GM12878 (cell line): ENCODE measurements around the gene PSMC3IP. TPM values are rescaled to one million over a fixed set of nuclear protein-coding genes. Genes with fewer than 3 reads are reported as not detected.

ENCODE experiments used
- ATAC-seq: fragments of 200-7000 bp; cut with Tn5 transposase; 3 replicates; pipeline ENCODE4 v1.9.1; 2020; ENCODE audit warnings: mild to moderate bottlenecking, moderate library complexity
- BruUV-seq: library from RNA; stranded (reverse); fragments of 400-500 nt; replicated peaks from 2 replicates; lab custom pipeline; 2021; lab: Mats Ljungman, UMichigan
- CTCF ChIA-PET: fragments of 300-600 bp; sonication (Branson Sonifier 250); formaldehyde crosslinking; extraction: SDS; loops from one replicate; lab custom pipeline; 2021; ENCODE audit warnings: inconsistent platforms; lab: Yijun Ruan, JAX
- POLR2A ChIA-PET: fragments of 350-600 bp; formaldehyde crosslinking; extraction: SDS; loops from one replicate; lab custom pipeline; 2021; ENCODE audit warnings: inconsistent platforms; lab: Charles Lee
- RAD21 ChIA-PET: fragments of 300-600 bp; sonication (Branson Sonifier 250); formaldehyde crosslinking; loops from one replicate; lab custom pipeline; 2023; ENCODE audit warnings: antibody characterized with exemption; ENCODE audit not compliant: unreplicated experiment; lab: Charles Lee
- SMC1A ChIA-PET: fragments of 300-600 bp; sonication (Branson Sonifier 250); formaldehyde crosslinking; loops from one replicate; lab custom pipeline; 2023; ENCODE audit not compliant: unreplicated experiment, uncharacterized antibody; lab: Charles Lee
- DNase-seq: peaks from one replicate; pipeline ENCODE4 v3.0.0-alpha.2; 2011; ENCODE audit warnings: low read depth, low spot score
- FAIRE-seq: peaks from 3 replicates; lab custom pipeline; 2011; peaks lifted over from hg19 to GRCh38; lab: Jason Lieb, UNC
- H2AFZ ChIP-seq: 2 replicates; pipeline ENCODE4 v1.6.0; 2011; ENCODE audit warnings: low read depth, low read length, control low read depth; ENCODE audit not compliant: control insufficient read depth
- H3K27ac ChIP-seq: 2 replicates; pipeline ENCODE4 v1.5.1; 2011; ENCODE audit warnings: control low read depth; ENCODE audit not compliant: control insufficient read depth, insufficient read depth
- H3K27me3 ChIP-seq, 2 experiments: replicated peaks in 1 of 2; 2 replicates each; pipeline versions ENCODE4 v1.6.0 to v1.6.1; 2011; ENCODE audit warnings: low read length in 1 of 2; ENCODE audit not compliant: control insufficient read depth in 2 of 2, insufficient read depth in 2 of 2
- H3K36me3 ChIP-seq, 2 experiments: 2 replicates each; pipeline ENCODE4 v1.5.1; 2011; ENCODE audit warnings: low read length in 1 of 2; ENCODE audit not compliant: control insufficient read depth in 2 of 2, insufficient read depth in 2 of 2
- H3K4me1 ChIP-seq: 2 replicates; pipeline ENCODE4 v1.6.1; 2011; ENCODE audit warnings: mild to moderate bottlenecking, low read length, moderate library complexity, mixed read lengths; ENCODE audit not compliant: control insufficient read depth, insufficient read depth
- H3K4me2 ChIP-seq: 2 replicates; pipeline ENCODE4 v1.6.0; 2011; ENCODE audit warnings: control low read depth; ENCODE audit not compliant: control insufficient read depth, insufficient read depth
- H3K4me3 ChIP-seq: fragments of 200-600 bp; sonication (generic); 2 replicates; pipeline ENCODE4 v1.5.1; 2016
- H3K79me2 ChIP-seq: 2 replicates; pipeline ENCODE4 v1.6.0; 2011; ENCODE audit warnings: low read length; ENCODE audit not compliant: control insufficient read depth, insufficient read depth
- H3K9ac ChIP-seq: 2 replicates; pipeline ENCODE4 v1.8.0; 2011; ENCODE audit warnings: low read length, control low read depth, mixed read lengths; ENCODE audit not compliant: control insufficient read depth, insufficient read depth
- H3K9me3 ChIP-seq: replicated peaks from 3 replicates; pipeline ENCODE4 v1.5.1; 2011; ENCODE audit warnings: mild to moderate bottlenecking, low read length; ENCODE audit not compliant: control insufficient read depth, insufficient read depth
- H4K20me1 ChIP-seq: 2 replicates; pipeline ENCODE4 v1.6.0; 2011; ENCODE audit not compliant: control insufficient read depth, insufficient read depth
- BCL3 ChIP-seq: IDR thresholded peaks from 2 replicates; pipeline ENCODE4 v1.6.1; 2011; ENCODE audit warnings: borderline replicate concordance, low read depth, mild to moderate bottlenecking, moderate library complexity, low read length; ENCODE audit not compliant: insufficient read depth, poor library complexity, severe bottlenecking
- BHLHE40 ChIP-seq, 2 experiments: fragments of 450-650 bp in 1 of 2; IDR thresholded peaks; 2 replicates each; pipeline ENCODE4 v1.6.1; 2011 to 2017; ENCODE audit warnings: low read depth in 2 of 2, borderline replicate concordance in 1 of 2, improper control_type of control experiment in 1 of 2, low read length in 1 of 2, mild to moderate bottlenecking in 1 of 2
- BMI1 ChIP-seq: fragments of 450-650 bp; IDR thresholded peaks from 2 replicates; pipeline ENCODE4 v1.6.1; 2016; ENCODE audit warnings: mild to moderate bottlenecking, moderate library complexity, borderline replicate concordance
- CHD4 ChIP-seq: fragments of 200-600 bp; sonication (generic); IDR thresholded peaks from 2 replicates; pipeline ENCODE4 v1.6.1; 2016; ENCODE audit warnings: mild to moderate bottlenecking
- EED ChIP-seq: sonication (generic); IDR thresholded peaks from 2 replicates; pipeline ENCODE4 v1.6.1; 2016; ENCODE audit warnings: antibody characterized with exemption, low read depth
- FOS ChIP-seq: IDR thresholded peaks from 3 replicates; pipeline ENCODE4 v1.6.1; 2011; ENCODE audit warnings: borderline replicate concordance; ENCODE audit not compliant: insufficient read length; ENCODE audit errors: extremely low read depth
- KDM1A ChIP-seq: fragments of 200-600 bp; sonication (generic); IDR thresholded peaks from 2 replicates; pipeline ENCODE4 v1.6.1; 2016; ENCODE audit warnings: borderline replicate concordance
- KLF5 ChIP-seq: fragments of 450-650 bp; IDR thresholded peaks from 2 replicates; pipeline ENCODE4 v1.6.1; 2014; ENCODE audit warnings: mild to moderate bottlenecking; ENCODE audit not compliant: partially characterized antibody
- MTA2 ChIP-seq: fragments of 450-650 bp; IDR thresholded peaks from 2 replicates; pipeline ENCODE4 v1.6.1; 2016; ENCODE audit warnings: low read depth, mild to moderate bottlenecking, moderate library complexity
- NR2C1 ChIP-seq: fragments of 450-650 bp; IDR thresholded peaks from 2 replicates; pipeline ENCODE4 v1.6.1; 2017; ENCODE audit warnings: antibody characterized with exemption, mild to moderate bottlenecking, moderate library complexity
- POLR2AphosphoS5 ChIP-seq: IDR thresholded peaks from 2 replicates; pipeline ENCODE4 v1.6.1; 2011; ENCODE audit warnings: mild to moderate bottlenecking, low read length, inconsistent platforms
- RFX5 ChIP-seq: IDR thresholded peaks from 2 replicates; pipeline ENCODE4 v1.6.1; 2011; ENCODE audit warnings: low read depth, low read length, improper control_type of control experiment
- SIN3A ChIP-seq: IDR thresholded peaks from 2 replicates; pipeline ENCODE4 v1.6.1; 2012; ENCODE audit warnings: low read depth, low read length, improper control_type of control experiment
- SREBF1 ChIP-seq: IDR thresholded peaks from 2 replicates; pipeline ENCODE4 v1.6.1; 2012; ENCODE audit warnings: mild to moderate bottlenecking, low read length
- STAT1 ChIP-seq: fragments of 450-650 bp; conservative IDR thresholded peaks from 2 replicates; pipeline ENCODE4 v1.6.1; 2014; ENCODE audit warnings: antibody characterized with exemption, mild to moderate bottlenecking
- TARDBP ChIP-seq: IDR thresholded peaks from 2 replicates; pipeline ENCODE4 v1.6.1; 2016; ENCODE audit warnings: borderline replicate concordance
- TCF7 ChIP-seq: IDR thresholded peaks from 2 replicates; pipeline ENCODE4 v1.6.1; 2014; ENCODE audit warnings: antibody characterized with exemption, borderline replicate concordance
- ZNF687 ChIP-seq: fragments of 450-650 bp; IDR thresholded peaks from 2 replicates; pipeline ENCODE4 v1.6.1; 2017; ENCODE audit warnings: mild to moderate bottlenecking, moderate library complexity
- ZZZ3 ChIP-seq: IDR thresholded peaks from 2 replicates; pipeline ENCODE4 v1.6.1; 2011; ENCODE audit warnings: low read depth; ENCODE audit not compliant: control insufficient read depth, insufficient read length
- WGBS: methylation state at CpG from one replicate; pipeline ENCODE4 v1.1.6; 2016; ENCODE audit warnings: low lambda C conversion rate; ENCODE audit not compliant: insufficient replicate concordance, insufficient coverage; ENCODE audit errors: missing lambda C conversion rate; 5-methylcytosine and 5-hydroxymethylcytosine counted together
- in situ Hi-C: fragments of 300-500 bp; cut with MboI; formaldehyde crosslinking; loops from 9 replicates; pipeline ENCODE4 v1.14.3; 2018; ENCODE audit warnings: mixed read lengths
- intact Hi-C: fragments of 100-400 bp; cut with micrococcal nuclease; formaldehyde crosslinking; loops from one replicate; pipeline ENCODE4 v1.14.2; 2022; ENCODE audit not compliant: unreplicated experiment
- polyA plus RNA-seq, 11 experiments: library from polyadenylated mRNA; depleted of rRNA in 4 of 11; unstranded in 6 of 11; stranded (reverse) in 5 of 11; fragments of >200 nt; fragmentation: Nextera tagmentation in 4 of 11; fragmentation: Illumina TruSeq in 1 of 11; extraction: Ambion mirVana in 4 of 11; extraction: Trizol in 1 of 11; gene quantifications; 1 replicate in 1 of 11; 2 replicates in 10 of 11; pipeline versions ENCODE4 v1.2.1 to v1.2.3, GENCODE V29; 2011 to 2016; ENCODE audit warnings: inconsistent platforms in 2 of 11, missing spikeins in 2 of 11, low read depth in 1 of 11
- total RNA-seq, 4 experiments: library from RNA; depleted of rRNA in 3 of 4; stranded (reverse); fragments of >200 nt in 3 of 4; fragmentation: Illumina TruSeq in 1 of 4; extraction: Trizol in 1 of 4; gene quantifications; 2 replicates each; pipeline versions ENCODE4 v1.2.1 to v1.2.3, GENCODE V29; 2013 to 2021

Gene PSMC3IP
- total and polyA plus RNA-seq, 10 of the 15 experiments (the other 5 are each of a cell fraction or from before 2014, with no cell fraction given), result 6.8 to 34.5 (median 17.7) TPM

GRCh38 chr17:42612013-42612412 is 34.5 kb upstream of the PSMC3IP start:
- Histone ChIP-seq H3K27me3 (no peaks in the 10 kb centered on the region), H3K4me3 (no peak overlapping the region), H3K36me3 (peaks cover 9 to 22% of the 10 kb centered on the region in 2 experiments), H4K20me1 (no peaks in the 10 kb centered on the region), H3K27ac (no peak overlapping the region), H2AFZ (no peak overlapping the region), H3K79me2 (peaks cover 35% of the 10 kb centered on the region), H3K4me2 (no peak overlapping the region), H3K9ac (no peak overlapping the region), H3K9me3 (no peaks in the 10 kb centered on the region), H3K4me1 (no peaks in the 10 kb centered on the region; the same call in 1 of the 2 replicates)
- CTCF ChIA-PET, result interaction anchor here (0.6 to 1.7 kb wide), 4 partner anchors 10 to 69 kb away, joined by 3 to 8 read pairs (median 4); partner anchors contain the start of gene PSMC3IP
- SMC1A ChIA-PET, result interaction anchor here (0.8 kb wide), 1 partner anchor 13 kb away, joined by 3 read pairs; no protein-coding TSS in a partner anchor
- BruUV-seq, result TSS peak; percentile 49
- WGBS, result 100% methylated on average over 4 of the region's 4 CpGs
- DNase-seq (no peak), FAIRE-seq (no peak), ATAC-seq (no peak)
- RAD21 ChIA-PET, result interaction anchor here (0.6 kb wide), 1 partner anchor 19 kb away, joined by 3 read pairs; no protein-coding TSS in a partner anchor
- in situ Hi-C loops, result loop anchor here (25.0 kb wide), 1 partner anchor 600 kb away; the partner anchor contains the start of gene TMEM106A
- intact Hi-C loops, result no loop called here
- POLR2A ChIA-PET, result interaction anchor here (5.3 kb wide), 1 partner anchor 66 kb away, joined by 70 read pairs; the partner anchor contains the start of genes CCR10 and PLEKHH3
- TF ChIP-seq BHLHE40 (IDR thresholded peaks at IDR 0.05; ENCODE audit: borderline replicate concordance in 1 of 2, low read depth in 2 of 2, low read length in 1 of 2) (no peak), BCL3 (no peak), KDM1A (no peak), FOS (no peak), TARDBP (no peak), KLF5 (no peak), CHD4 (no peak), SIN3A (no peak), ZZZ3 (no peak), EED (no peak), MTA2 (no peak), TCF7 (no peak), POLR2AphosphoS5 (no peak), BMI1 (no peak), SREBF1 (no peak), RFX5 (no peak), ZNF687 (no peak), NR2C1 (no peak), STAT1 (no peak)
